MM.1S (cell line): ENCODE data around the gene MYBL2.

Experiments used
- DNase-seq: peaks from one replicate; pipeline ENCODE4 v3.0.0-alpha.2; 2015
- H2AFZ ChIP-seq: fragments of 300-600 bp; sonication (generic); 2 replicates; pipeline ENCODE4 v1.6.0; 2016; ENCODE audit warnings: antibody characterized with exemption, low read length
- H3F3A ChIP-seq: fragments of 300-600 bp; sonication (generic); 2 replicates; pipeline ENCODE4 v1.6.1; 2016; ENCODE audit warnings: mild to moderate bottlenecking, antibody characterized with exemption, low read length, moderate library complexity, mixed read lengths; ENCODE audit not compliant: insufficient read depth
- H3K27ac ChIP-seq: fragments of 300-600 bp; sonication (generic); 2 replicates; pipeline ENCODE4 v1.5.1; 2016; ENCODE audit warnings: mild to moderate bottlenecking, low read length
- H3K27me3 ChIP-seq: fragments of 300-600 bp; sonication (generic); replicated peaks from 2 replicates; pipeline ENCODE4 v1.6.0; 2016; ENCODE audit warnings: low read length; ENCODE audit not compliant: insufficient read depth
- H3K36me3 ChIP-seq: fragments of 300-600 bp; sonication (generic); replicated peaks from 2 replicates; pipeline ENCODE4 v1.6.1; 2016; ENCODE audit warnings: mild to moderate bottlenecking, low read length, mixed read lengths; ENCODE audit not compliant: insufficient read depth
- H3K4me1 ChIP-seq: fragments of 300-600 bp; sonication (generic); 2 replicates; pipeline ENCODE4 v1.6.1; 2016; ENCODE audit warnings: low read length, mixed read lengths
- H3K4me2 ChIP-seq: fragments of 300-600 bp; sonication (generic); 2 replicates; pipeline ENCODE4 v1.6.0; 2016; ENCODE audit warnings: low read depth, low read length
- H3K4me3 ChIP-seq: fragments of 300-600 bp; sonication (generic); 2 replicates; pipeline ENCODE4 v1.5.1; 2016; ENCODE audit warnings: low read length, mixed read lengths
- H3K79me2 ChIP-seq: fragments of 300-600 bp; sonication (generic); 2 replicates; pipeline ENCODE4 v1.6.1; 2016; ENCODE audit warnings: mixed run types, low read length, mixed read lengths
- H3K9ac ChIP-seq: fragments of 300-600 bp; sonication (generic); 2 replicates; pipeline ENCODE4 v1.6.1; 2016; ENCODE audit warnings: low read length, mixed read lengths
- H3K9me2 ChIP-seq: fragments of 300-600 bp; sonication (generic); replicated peaks from 2 replicates; pipeline ENCODE4 v1.6.1; 2016; ENCODE audit warnings: mild to moderate bottlenecking, low read length, mixed read lengths; ENCODE audit not compliant: insufficient read depth
- H3K9me3 ChIP-seq: fragments of 300-600 bp; sonication (generic); replicated peaks from 2 replicates; pipeline ENCODE4 v1.6.1; 2016; ENCODE audit warnings: mild to moderate bottlenecking, low read length, mixed read lengths; ENCODE audit not compliant: insufficient read depth
- H4K20me1 ChIP-seq: fragments of 300-600 bp; sonication (generic); 2 replicates; pipeline ENCODE4 v1.6.1; 2016; ENCODE audit warnings: mild to moderate bottlenecking, low read length, moderate library complexity, mixed read lengths; ENCODE audit not compliant: insufficient read depth
- EZH2 ChIP-seq: fragments of 300-600 bp; sonication (generic); optimal IDR thresholded peaks from 2 replicates; pipeline ENCODE3; 2017; ENCODE audit warnings: low read depth, mild to moderate bottlenecking, antibody characterized with exemption, low read length, mixed read lengths
- EZH2phosphoT487 ChIP-seq: fragments of 300-600 bp; sonication (generic); IDR thresholded peaks from 2 replicates; pipeline ENCODE4 v1.6.1; 2018; ENCODE audit warnings: antibody characterized with exemption, low read length
- TF ChIP-seq, protein P1 (sequence below): fragments of 300-600 bp; sonication (generic); IDR thresholded peaks from 2 replicates; pipeline ENCODE4 v1.5.1; 2016; ENCODE audit warnings: antibody characterized with exemption, low read length, mixed read lengths

Gene MYBL2

DNA sequence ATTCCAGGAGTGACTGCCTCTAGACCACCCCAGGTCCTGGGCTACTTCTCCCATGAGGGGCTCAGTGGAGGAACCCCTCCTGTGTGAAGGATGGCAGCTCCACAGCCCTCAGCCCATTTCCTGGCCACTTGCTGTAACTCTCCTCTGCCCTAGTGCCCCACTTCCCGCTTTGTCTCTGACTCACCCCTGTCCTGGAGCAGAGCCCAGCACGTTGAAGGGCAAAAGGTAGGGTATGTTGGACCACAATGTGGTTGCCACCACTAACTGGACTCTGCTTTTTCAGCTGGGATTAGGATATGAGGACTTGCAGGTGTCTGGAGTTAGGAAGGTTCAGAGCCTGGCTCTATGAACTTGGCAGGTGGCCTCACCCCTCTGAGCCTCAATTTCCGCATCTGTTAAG is 2.4 kb downstream of the MYBL2 start:
- Histone ChIP-seq H3K4me2 (no peak overlapping the region), H3K27ac (no peak overlapping the region), H3K27me3 (no peaks in the 10 kb centered on the region), H3F3A (no peaks in the 10 kb centered on the region), H3K36me3 (no peaks in the 10 kb centered on the region), H3K79me2 (peaks cover 63% of the 10 kb centered on the region), H3K9ac (no peak overlapping the region), H3K4me1 (peaks cover 2% of the 10 kb centered on the region; the same call in 1 of the 2 replicates), H4K20me1 (no peaks in the 10 kb centered on the region), H2AFZ (no peak overlapping the region), H3K9me3 (no peaks in the 10 kb centered on the region), H3K4me3 (no peak overlapping the region), H3K9me2 (no peaks in the 10 kb centered on the region)
- TF ChIP-seq, protein P1, sequence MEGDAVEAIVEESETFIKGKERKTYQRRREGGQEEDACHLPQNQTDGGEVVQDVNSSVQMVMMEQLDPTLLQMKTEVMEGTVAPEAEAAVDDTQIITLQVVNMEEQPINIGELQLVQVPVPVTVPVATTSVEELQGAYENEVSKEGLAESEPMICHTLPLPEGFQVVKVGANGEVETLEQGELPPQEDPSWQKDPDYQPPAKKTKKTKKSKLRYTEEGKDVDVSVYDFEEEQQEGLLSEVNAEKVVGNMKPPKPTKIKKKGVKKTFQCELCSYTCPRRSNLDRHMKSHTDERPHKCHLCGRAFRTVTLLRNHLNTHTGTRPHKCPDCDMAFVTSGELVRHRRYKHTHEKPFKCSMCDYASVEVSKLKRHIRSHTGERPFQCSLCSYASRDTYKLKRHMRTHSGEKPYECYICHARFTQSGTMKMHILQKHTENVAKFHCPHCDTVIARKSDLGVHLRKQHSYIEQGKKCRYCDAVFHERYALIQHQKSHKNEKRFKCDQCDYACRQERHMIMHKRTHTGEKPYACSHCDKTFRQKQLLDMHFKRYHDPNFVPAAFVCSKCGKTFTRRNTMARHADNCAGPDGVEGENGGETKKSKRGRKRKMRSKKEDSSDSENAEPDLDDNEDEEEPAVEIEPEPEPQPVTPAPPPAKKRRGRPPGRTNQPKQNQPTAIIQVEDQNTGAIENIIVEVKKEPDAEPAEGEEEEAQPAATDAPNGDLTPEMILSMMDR, result no peak
- TF ChIP-seq EZH2phosphoT487 (no peak), EZH2 (no peak)
- no peak for DNase-seq

DNA sequence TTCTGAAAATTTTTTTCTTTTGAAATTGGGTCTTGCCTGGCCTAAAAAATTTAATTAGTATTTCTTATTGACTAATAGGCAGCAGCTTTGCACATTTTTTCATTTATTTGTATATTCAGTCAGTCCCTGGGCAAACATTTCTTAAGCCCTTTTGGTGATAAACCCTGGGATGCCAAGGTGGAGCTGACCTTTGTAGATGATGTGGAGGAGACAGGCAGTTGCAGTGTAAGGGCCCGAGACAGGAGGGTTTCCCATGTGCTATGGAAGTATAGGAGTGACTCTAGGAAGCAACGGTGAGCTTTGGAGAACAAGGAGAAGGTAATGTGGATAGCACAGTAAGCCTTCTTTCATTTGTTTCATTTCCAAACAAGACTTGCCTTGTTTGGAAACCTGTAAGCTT is 3.5 kb downstream of the MYBL2 start:
- no peak overlapping the region for H2AFZ ChIP-seq
- H3K27me3 ChIP-seq, result no peaks in the 10 kb centered on the region
- H3K9ac ChIP-seq, result no peak overlapping the region
- H3K79me2 ChIP-seq, result peaks cover 72% of the 10 kb centered on the region
- no peak overlapping the region for H3K27ac ChIP-seq
- no peaks in the 10 kb centered on the region for H3F3A ChIP-seq
- no peaks in the 10 kb centered on the region for H3K36me3 ChIP-seq
- TF ChIP-seq EZH2 (no peak), EZH2phosphoT487 (no peak)
- TF ChIP-seq, protein P1, result no peak
- no peak for DNase-seq
- H3K4me1 ChIP-seq, result peaks cover 2% of the 10 kb centered on the region; the same call in 1 of the 2 replicates
- H3K9me2 ChIP-seq, result no peaks in the 10 kb centered on the region
- no peaks in the 10 kb centered on the region for H3K9me3 ChIP-seq
- H4K20me1 ChIP-seq, result no peaks in the 10 kb centered on the region
- no peak overlapping the region for H3K4me2 ChIP-seq
- H3K4me3 ChIP-seq, result no peak overlapping the region

DNA sequence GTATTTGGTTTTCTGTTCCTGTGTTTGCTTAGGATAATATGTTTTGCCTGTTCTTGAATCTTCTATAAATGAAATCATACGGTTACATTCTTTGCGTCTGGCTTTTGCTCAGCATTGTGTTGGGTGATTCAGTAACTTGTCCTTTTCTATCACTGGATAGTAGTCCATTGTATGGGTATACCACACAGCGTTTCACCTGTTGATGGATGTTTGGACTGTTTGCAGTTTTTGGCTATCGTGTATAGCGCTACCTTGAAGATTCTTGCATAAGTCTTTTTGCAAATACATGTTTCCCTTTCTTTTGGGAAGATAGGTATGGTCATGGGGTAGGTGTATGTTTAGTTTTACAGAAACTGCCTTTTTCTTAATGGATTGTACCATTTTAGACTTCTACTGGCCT is 9.5 kb downstream of the MYBL2 start:
- H3K9ac ChIP-seq, result no peak overlapping the region
- H3K79me2 ChIP-seq, result peaks cover 77% of the 10 kb centered on the region
- no peaks in the 10 kb centered on the region for H3K9me3 ChIP-seq
- 0 out of 2 replicates have a peak, but pooled peaks cover 3% of the 10 kb centered on the region for H3K36me3 ChIP-seq
- H3K4me3 ChIP-seq, result no peak overlapping the region
- peaks cover 22% of the 10 kb centered on the region for H3F3A ChIP-seq
- no peak overlapping the region for H3K27ac ChIP-seq
- no peak overlapping the region for H2AFZ ChIP-seq
- no peaks in the 10 kb centered on the region for H3K9me2 ChIP-seq
- H4K20me1 ChIP-seq, result no peaks in the 10 kb centered on the region
- no peak for TF ChIP-seq EZH2
- no peak for TF ChIP-seq EZH2phosphoT487
- TF ChIP-seq, protein P1, result no peak
- no peak overlapping the region for H3K4me2 ChIP-seq
- peaks cover 23% of the 10 kb centered on the region for H3K4me1 ChIP-seq
- no peak for DNase-seq
- H3K27me3 ChIP-seq, result no peaks in the 10 kb centered on the region
